GM06990 (cell line): ENCODE results near the gene KDSR.

Experiments used
- DNase-seq: peaks from one replicate; pipeline ENCODE4 v3.0.0-alpha.2; 2011; ENCODE audit not compliant: insufficient read length; ENCODE audit errors: extremely low read depth
- H3K27me3 ChIP-seq: replicated peaks from 2 replicates; pipeline ENCODE4 v1.6.0; 2011; ENCODE audit warnings: low read length; ENCODE audit not compliant: control insufficient read depth, insufficient read depth
- H3K36me3 ChIP-seq: 2 replicates; pipeline ENCODE4 v1.5.1; 2011; ENCODE audit warnings: low read length; ENCODE audit not compliant: control insufficient read depth, insufficient read depth
- H3K4me3 ChIP-seq: replicated peaks from 2 replicates; pipeline ENCODE4 v1.5.1; 2011; ENCODE audit warnings: low read depth, mild to moderate bottlenecking, control low read depth, low read length
- TF ChIP-seq, protein P1 (sequence below): IDR thresholded peaks from 2 replicates; pipeline ENCODE4 v1.5.1; 2011; ENCODE audit warnings: low read length, control low read depth, mild to moderate bottlenecking, inconsistent platforms; ENCODE audit not compliant: insufficient read depth, poor library complexity, severe bottlenecking

KDSR gene

DNA sequence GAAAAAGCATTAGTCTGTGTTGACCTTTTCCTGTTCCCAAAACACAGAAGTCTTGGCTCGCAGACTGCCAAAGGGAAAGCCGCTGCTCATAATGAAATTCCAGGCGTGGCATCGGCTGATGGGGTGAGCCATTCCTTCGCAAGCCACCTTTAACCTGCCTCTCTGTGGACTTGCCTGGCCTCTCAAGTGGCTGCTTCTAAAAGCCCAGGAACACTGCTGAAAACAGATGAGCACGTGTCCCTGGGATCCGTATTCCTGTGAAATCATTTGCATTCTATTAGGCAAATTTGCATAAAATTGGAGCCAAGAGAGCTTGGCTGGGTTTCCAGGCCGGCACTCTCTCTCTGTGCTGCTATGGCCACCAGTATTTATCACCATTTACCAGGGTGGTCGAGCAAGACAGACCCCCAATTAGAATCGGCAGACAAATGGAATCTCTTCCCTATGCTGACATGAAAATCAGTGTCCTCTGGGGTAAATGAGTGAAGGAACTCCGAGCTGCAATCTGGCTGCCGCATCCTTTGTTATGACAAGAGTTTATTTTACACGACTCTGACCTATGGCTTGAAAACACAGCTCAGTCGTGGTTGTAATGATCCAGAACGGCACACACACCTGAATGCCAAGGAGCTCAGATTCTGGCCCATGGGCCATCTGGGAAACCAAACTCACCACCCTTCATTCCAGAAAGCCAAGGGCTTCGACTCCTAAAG, 69.2 kb downstream of the KDSR start:
- DNase-seq, result no peak
- Histone ChIP-seq H3K27me3 (no peaks in the 10 kb centered on the region), H3K4me3 (no peak overlapping the region), H3K36me3 (peaks cover 13% of the 10 kb centered on the region)
- TF ChIP-seq, protein P1, sequence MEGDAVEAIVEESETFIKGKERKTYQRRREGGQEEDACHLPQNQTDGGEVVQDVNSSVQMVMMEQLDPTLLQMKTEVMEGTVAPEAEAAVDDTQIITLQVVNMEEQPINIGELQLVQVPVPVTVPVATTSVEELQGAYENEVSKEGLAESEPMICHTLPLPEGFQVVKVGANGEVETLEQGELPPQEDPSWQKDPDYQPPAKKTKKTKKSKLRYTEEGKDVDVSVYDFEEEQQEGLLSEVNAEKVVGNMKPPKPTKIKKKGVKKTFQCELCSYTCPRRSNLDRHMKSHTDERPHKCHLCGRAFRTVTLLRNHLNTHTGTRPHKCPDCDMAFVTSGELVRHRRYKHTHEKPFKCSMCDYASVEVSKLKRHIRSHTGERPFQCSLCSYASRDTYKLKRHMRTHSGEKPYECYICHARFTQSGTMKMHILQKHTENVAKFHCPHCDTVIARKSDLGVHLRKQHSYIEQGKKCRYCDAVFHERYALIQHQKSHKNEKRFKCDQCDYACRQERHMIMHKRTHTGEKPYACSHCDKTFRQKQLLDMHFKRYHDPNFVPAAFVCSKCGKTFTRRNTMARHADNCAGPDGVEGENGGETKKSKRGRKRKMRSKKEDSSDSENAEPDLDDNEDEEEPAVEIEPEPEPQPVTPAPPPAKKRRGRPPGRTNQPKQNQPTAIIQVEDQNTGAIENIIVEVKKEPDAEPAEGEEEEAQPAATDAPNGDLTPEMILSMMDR, result no peak

DNA sequence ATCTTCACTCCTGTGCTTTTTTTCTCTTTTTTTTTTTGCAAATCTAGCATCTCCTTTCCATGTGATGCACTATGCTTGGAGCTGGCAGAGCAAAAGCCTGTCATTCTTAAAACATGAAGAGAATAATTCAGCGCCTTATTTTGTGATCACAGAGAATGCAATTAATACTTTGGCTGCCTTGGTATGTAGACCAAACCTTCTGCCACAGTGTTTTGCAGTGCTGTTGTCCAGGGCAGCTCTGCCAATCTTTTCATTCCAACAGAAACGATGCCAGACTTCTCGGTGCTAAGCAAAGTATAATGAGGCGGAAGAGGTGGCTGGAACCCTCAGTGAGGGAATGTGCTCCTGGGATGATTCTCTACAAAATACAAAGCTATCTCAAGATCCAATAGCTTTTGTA, 73.1 kb downstream of the KDSR start:
- no peak overlapping the region for H3K4me3 ChIP-seq
- peaks cover 6% of the 10 kb centered on the region for H3K36me3 ChIP-seq
- no peak for DNase-seq
- TF ChIP-seq, protein P1, result no peak
- no peaks in the 10 kb centered on the region for H3K27me3 ChIP-seq

DNA sequence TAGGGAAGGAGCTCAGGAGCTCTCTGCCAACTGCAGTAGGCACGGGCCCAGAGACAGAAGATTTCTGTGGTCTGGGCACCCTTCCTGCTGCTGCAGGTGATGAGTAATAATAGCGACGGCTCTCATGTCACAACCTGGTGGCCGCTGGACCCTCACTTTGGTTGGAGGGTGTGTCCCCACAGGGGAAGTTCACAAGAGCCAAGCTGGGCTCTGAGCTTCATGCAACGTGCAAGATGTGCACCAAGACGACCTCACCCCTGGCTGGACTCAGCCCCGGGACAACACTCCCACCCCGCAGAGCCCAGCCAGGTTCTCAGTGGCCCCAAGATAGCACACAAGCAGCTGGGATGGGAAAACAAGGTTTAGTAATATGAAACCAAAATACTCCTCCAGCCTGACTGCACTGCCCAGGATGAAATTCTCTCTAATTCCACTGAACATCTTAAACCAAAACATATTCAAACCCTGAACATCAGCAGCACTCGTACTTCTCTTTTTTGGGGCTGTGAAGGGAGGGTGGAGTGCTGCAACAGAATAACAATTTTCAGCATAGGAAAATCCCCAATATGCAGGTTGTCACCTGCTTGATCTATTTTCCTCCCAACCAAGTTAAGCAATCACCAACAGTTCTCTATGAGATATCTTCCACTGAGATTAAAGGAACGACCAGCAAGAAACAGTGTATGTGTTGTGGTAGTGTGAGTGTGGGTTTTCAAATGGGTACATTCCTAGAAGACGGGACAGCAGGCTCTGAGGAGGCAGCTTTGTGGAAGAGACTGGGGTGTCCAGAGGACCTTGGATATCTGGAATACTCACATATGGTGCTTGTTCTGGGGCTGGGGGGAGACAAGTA, 73.9 kb downstream of the KDSR start:
- Histone ChIP-seq H3K4me3 (no peak overlapping the region), H3K27me3 (no peaks in the 10 kb centered on the region), H3K36me3 (peaks cover 6% of the 10 kb centered on the region)
- no peak for DNase-seq
- TF ChIP-seq, protein P1, result no peak

DNA sequence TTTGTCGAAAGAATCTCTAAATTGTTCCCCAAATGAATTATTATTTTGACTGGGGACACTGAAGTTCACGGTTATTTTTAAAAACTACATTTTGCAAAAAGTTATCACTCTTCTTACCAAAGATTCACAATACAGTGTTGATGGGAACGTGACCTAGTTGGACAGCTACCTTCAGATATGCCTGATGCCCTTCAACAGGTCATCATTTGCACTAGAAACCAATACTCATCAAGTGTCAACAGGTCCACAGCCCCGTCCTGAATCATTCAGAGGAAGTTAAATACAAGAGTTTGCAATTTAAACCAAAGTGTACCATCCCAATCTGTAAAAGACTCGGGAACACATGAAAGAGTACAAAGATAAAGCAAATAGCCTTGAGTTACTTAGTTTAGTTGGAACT, 75.7 kb downstream of the KDSR start:
- DNase-seq, result no peak
- H3K4me3 ChIP-seq, result no peak overlapping the region
- peaks cover under 1% of the 10 kb centered on the region for H3K36me3 ChIP-seq
- no peaks in the 10 kb centered on the region for H3K27me3 ChIP-seq
- TF ChIP-seq, protein P1, result no peak

DNA sequence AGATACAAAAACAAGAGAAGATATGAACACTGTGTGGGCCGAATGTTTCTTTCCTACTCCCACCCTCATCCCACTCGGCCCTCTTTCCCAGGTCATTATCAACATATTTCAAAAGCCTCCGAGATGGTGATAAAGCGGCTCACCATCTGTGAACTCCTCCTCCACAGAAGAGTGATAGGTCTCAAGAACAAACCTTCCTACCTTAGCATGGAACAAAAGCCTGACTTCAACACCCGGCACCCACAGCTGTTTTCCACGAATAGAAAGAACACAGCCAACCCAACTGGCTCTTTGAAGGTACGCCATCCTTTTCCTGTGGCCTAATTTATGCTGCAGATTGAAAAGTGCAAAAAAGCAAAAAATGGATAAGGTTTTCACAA, 76.2 kb downstream of the KDSR start:
- no peaks in the 10 kb centered on the region; the same call in none of the 2 replicates for H3K36me3 ChIP-seq
- H3K27me3 ChIP-seq, result no peaks in the 10 kb centered on the region
- TF ChIP-seq, protein P1, result no peak
- DNase-seq, result no peak
- H3K4me3 ChIP-seq, result no peak overlapping the region
